Coronary artery (tissue), 2 donors: ENCODE results near the gene PLEKHG4B.

ENCODE experiments used
- DNase-seq: peaks from one replicate; pipeline ENCODE4 v3.0.0-alpha.2; 2017; ENCODE audit warnings: low spot score
- H3K27ac ChIP-seq, 2 donors: fragments of 200-600 bp; sonication (generic); one replicate each; pipeline ENCODE4 v1.5.1; 2016 to 2019
- H3K4me3 ChIP-seq: fragments of 200-600 bp; sonication (generic); 2 replicates; pipeline ENCODE4 v1.5.1; 2016; ENCODE audit warnings: mild to moderate bottlenecking, moderate library complexity
- CTCF ChIP-seq: fragments of 200-600 bp; sonication (generic); IDR thresholded peaks from one replicate; pipeline ENCODE4 v1.5.1; 2019; ENCODE audit warnings: antibody characterized with exemption

PLEKHG4B gene

GRCh38 chr5:119486-120097, 27.6 kb downstream of the PLEKHG4B start:
- Histone ChIP-seq H3K4me3 (no peak overlapping the region), H3K27ac (no peak overlapping the region)
- no peak for TF ChIP-seq CTCF
- no peak for DNase-seq

GRCh38 chr5:121432-121831, 29.5 kb downstream of the PLEKHG4B start:
- H3K4me3 ChIP-seq, result no peak overlapping the region
- DNase-seq, result no peak
- no peak overlapping the region for H3K27ac ChIP-seq
- TF ChIP-seq CTCF, result no peak

GRCh38 chr5:125815-126214, 33.8 kb downstream of the PLEKHG4B start:
- DNase-seq, result no peak
- no peak overlapping the region for H3K27ac ChIP-seq
- no peak for TF ChIP-seq CTCF
- H3K4me3 ChIP-seq, result no peak overlapping the region

- Histone ChIP-seq H3K27ac (no peak overlapping the region), H3K4me3 (no peak overlapping the region)
- no peak for DNase-seq
- TF ChIP-seq CTCF, result no peak
Measured at GRCh38 chr5:126806-127205, 34.8 kb downstream of the PLEKHG4B start.

GRCh38 chr5:127886-128285, 35.9 kb downstream of the PLEKHG4B start:
- no peak for DNase-seq
- Histone ChIP-seq H3K27ac (no peak overlapping the region), H3K4me3 (no peak overlapping the region)
- TF ChIP-seq CTCF, result no peak

GRCh38 chr5:128446-128845, 36.5 kb downstream of the PLEKHG4B start:
- DNase-seq, result no peak

More at GRCh38 chr5:128446-128845, 36.5 kb downstream of the PLEKHG4B start:
- H3K27ac ChIP-seq, result no peak overlapping the region
- H3K4me3 ChIP-seq, result no peak overlapping the region
- TF ChIP-seq CTCF, result no peak
